KBM-7 (cell line): Measurements from ENCODE around the gene QKI.

Experiments
- DNase-seq: peaks from one replicate; pipeline ENCODE4 v3.0.0-alpha.2; 2015
- in situ Hi-C: fragments of 300-500 bp; cut with MboI; formaldehyde crosslinking; loops from 2 replicates; pipeline ENCODE4 v1.14.3; 2020; ENCODE audit warnings: low sequenced_read_pairs, low pct_unique_long_range_greater_than_20kb, mixed read lengths

QKI gene

DNA sequence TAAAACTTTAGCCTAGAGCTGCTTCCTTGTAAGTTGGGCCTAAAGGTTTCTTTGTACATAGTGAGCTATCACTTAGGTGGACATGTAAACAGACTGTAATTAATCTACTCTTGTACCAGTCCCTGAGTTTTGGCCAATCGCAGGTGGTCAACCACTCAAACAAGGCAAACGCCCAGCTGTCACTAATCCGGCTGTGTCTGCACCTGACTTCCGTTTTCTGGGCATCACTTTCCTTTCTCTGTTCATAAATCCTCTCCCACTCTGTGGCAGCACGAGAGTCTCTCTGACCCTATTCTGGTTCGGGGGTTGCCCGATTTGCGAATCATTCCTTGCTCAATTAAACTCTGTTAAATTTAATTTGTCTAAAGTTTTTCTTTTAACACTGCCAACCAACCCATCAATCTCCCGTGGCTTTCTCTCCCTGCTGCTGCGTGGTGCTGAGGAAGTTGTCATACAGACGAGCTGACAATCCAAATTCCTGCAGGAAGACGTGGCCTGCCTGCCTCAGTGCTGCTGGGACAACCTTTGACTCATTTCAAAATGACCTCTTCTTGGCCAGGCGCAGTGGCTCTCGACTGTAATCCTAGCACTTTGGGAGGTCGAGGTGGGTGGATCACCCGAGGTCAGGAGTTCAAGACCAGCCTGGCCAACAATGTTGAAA is 206.3 kb downstream of the QKI start:
- no peak for DNase-seq
- in situ Hi-C loops: no loop called here

GRCh38 chr6:163625265-163625664 is 210.7 kb downstream of the QKI start:
- in situ Hi-C loops: no loop called here
- DNase-seq: no peak

GRCh38 chr6:163626073-163626867 is 211.8 kb downstream of the QKI start:
- in situ Hi-C loops: no loop called here
- DNase-seq: no peak

- DNase-seq: no peak
- in situ Hi-C loops: no loop called here
These were observed 212.9 kb downstream of the QKI start for GRCh38 chr6:163627274-163628062.
